HepG2 (cell line): Measurements from ENCODE around the gene TOB1. TPM values are rescaled to one million over a fixed set of nuclear protein-coding genes. Genes with fewer than 3 reads are reported as not detected.

Source experiments
- ELF1 ChIP-seq: sonication (generic); formaldehyde crosslinking; IDR thresholded peaks from 2 replicates; pipeline ENCODE4 v1.4.0; 2020; ENCODE audit warnings: missing genetic modification reagents
- GATA4 ChIP-seq: sonication (generic); IDR thresholded peaks from 2 replicates; pipeline ENCODE4 v1.6.1; 2016; ENCODE audit warnings: antibody characterized with exemption, low read depth, borderline replicate concordance
- MBNL3 ChIP-seq: fragments of 250-450 bp; sonication (Bioruptor Pico); conservative IDR thresholded peaks from 2 replicates; pipeline ENCODE4 v1.8.0; 2022; ENCODE audit warnings: mild to moderate bottlenecking, inconsistent platforms
- MEF2D ChIP-seq: sonication (generic); formaldehyde crosslinking; IDR thresholded peaks from 2 replicates; pipeline ENCODE4 v1.5.1; 2020; ENCODE audit warnings: mild to moderate bottlenecking, missing genetic modification reagents
- NKX3-1 ChIP-seq: sonication (generic); formaldehyde crosslinking; IDR thresholded peaks from 2 replicates; pipeline ENCODE4 v1.5.0; 2020; ENCODE audit warnings: missing genetic modification reagents
- SOX6 ChIP-seq, 2 experiments: fragments of 450-650 bp in 1 of 2; sonication (generic) in 1 of 2; formaldehyde crosslinking in 1 of 2; IDR thresholded peaks; 2 replicates each; pipeline versions ENCODE4 v1.4.0 to v1.6.1; 2017 to 2020; ENCODE audit warnings: antibody characterized with exemption in 1 of 2, mild to moderate bottlenecking in 1 of 2, missing genetic modification reagents in 1 of 2
- TAF15 ChIP-seq: fragments of 200-400 bp; formaldehyde crosslinking; IDR thresholded peaks from one replicate; pipeline ENCODE4 v1.6.1; 2018; ENCODE audit warnings: mild to moderate bottlenecking, low read depth, low read length; ENCODE audit not compliant: poor library complexity, severe bottlenecking
- ZNF251 ChIP-seq: sonication (generic); formaldehyde crosslinking; IDR thresholded peaks from 2 replicates; pipeline ENCODE4 v1.9.0; 2021; ENCODE audit warnings: mild to moderate bottlenecking, missing genetic modification reagents
- ZNF496 ChIP-seq: sonication (generic); formaldehyde crosslinking; IDR thresholded peaks from 2 replicates; pipeline ENCODE4 v1.8.1; 2023; ENCODE audit warnings: mild to moderate bottlenecking, moderate library complexity, missing genetic modification reagents; ENCODE audit not compliant: insufficient replicate concordance
- ZSCAN22 ChIP-seq: sonication (generic); formaldehyde crosslinking; IDR thresholded peaks from 2 replicates; pipeline ENCODE4 v1.4.0; 2020; ENCODE audit warnings: mild to moderate bottlenecking, missing genetic modification reagents
- polyA plus RNA-seq, 8 experiments: library from polyadenylated mRNA; depleted of rRNA in 3 of 8; stranded (reverse) in 7 of 8; unstranded in 1 of 8; fragments of >200 nt; fragmentation: Illumina TruSeq in 4 of 8; extraction: Trizol in 4 of 8; gene quantifications; 2 replicates each; pipeline versions ENCODE4 v1.2.1 to v1.2.3, GENCODE V29; 2011 to 2016; ENCODE audit warnings: low read depth in 4 of 8, missing spikeins in 1 of 8, mixed read lengths in 1 of 8; ENCODE audit not compliant: insufficient read depth in 1 of 8
- total RNA-seq, 5 experiments: library from RNA; depleted of rRNA; stranded (reverse); fragments of >200 nt; fragmentation: Illumina TruSeq; extraction: Trizol; gene quantifications; 2 replicates each; pipeline ENCODE4 v1.2.3, GENCODE V29; 2016; ENCODE audit warnings: low read depth in 1 of 5
- TF ChIP-seq, protein P1 (sequence below): sonication (generic); formaldehyde crosslinking; IDR thresholded peaks from 2 replicates; pipeline ENCODE4 v1.5.1; 2020; ENCODE audit warnings: missing genetic modification reagents, mild to moderate bottlenecking, borderline replicate concordance
- TF ChIP-seq, protein P2 (sequence below): sonication (generic); formaldehyde crosslinking; IDR thresholded peaks from 2 replicates; pipeline ENCODE4 v1.8.0; 2022; ENCODE audit warnings: mild to moderate bottlenecking, missing genetic modification reagents, moderate library complexity
- TF ChIP-seq, protein P3 (sequence below): sonication (generic); formaldehyde crosslinking; IDR thresholded peaks from 2 replicates; pipeline ENCODE4 v1.8.1; 2022; ENCODE audit warnings: low read depth, mild to moderate bottlenecking, missing genetic modification reagents
- TF ChIP-seq, protein P4 (sequence below): fragments of 450-650 bp; IDR thresholded peaks from 2 replicates; pipeline ENCODE4 v1.6.1; 2016
- TF ChIP-seq, protein P5 (sequence below): IDR thresholded peaks from 2 replicates; pipeline ENCODE4 v1.6.1; 2016; ENCODE audit warnings: control low read depth
- TF ChIP-seq, protein P6 (sequence below): IDR thresholded peaks from 2 replicates; pipeline ENCODE4 v1.6.1; 2016; ENCODE audit warnings: missing compliant biosample characterization, missing genetic modification reagents, borderline replicate concordance
- TF ChIP-seq, protein P7 (sequence below): sonication (generic); formaldehyde crosslinking; IDR thresholded peaks from 2 replicates; pipeline ENCODE4 v1.9.0; 2022; ENCODE audit warnings: low read depth, missing genetic modification reagents

TOB1 gene
- total and polyA plus RNA-seq, 2 of the 13 experiments (the other 11 are each of a cell fraction or from before 2014, with no cell fraction given): 21.9 to 57.7 TPM

DNA sequence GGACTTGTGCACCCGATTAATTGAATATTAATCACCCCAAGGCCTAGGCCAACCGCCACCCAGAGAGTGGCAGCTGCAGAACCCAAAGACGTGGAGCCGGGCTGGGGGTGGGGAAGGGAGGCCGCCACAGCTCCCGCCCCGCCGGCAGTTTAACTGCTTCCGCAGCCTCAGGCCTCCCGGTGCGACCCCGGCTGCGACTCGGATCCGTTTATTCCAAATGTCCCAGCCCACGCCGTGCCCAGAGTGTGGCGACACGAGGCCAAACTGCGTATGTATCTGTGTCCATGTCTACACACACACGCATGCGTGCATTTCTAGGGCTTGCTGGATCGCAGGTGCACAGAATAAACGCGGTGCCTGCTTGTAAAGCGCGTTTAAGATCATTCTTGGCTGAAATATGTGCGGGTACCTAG, 802 bp upstream of the TOB1 start (continued):
- TF ChIP-seq, protein P1, sequence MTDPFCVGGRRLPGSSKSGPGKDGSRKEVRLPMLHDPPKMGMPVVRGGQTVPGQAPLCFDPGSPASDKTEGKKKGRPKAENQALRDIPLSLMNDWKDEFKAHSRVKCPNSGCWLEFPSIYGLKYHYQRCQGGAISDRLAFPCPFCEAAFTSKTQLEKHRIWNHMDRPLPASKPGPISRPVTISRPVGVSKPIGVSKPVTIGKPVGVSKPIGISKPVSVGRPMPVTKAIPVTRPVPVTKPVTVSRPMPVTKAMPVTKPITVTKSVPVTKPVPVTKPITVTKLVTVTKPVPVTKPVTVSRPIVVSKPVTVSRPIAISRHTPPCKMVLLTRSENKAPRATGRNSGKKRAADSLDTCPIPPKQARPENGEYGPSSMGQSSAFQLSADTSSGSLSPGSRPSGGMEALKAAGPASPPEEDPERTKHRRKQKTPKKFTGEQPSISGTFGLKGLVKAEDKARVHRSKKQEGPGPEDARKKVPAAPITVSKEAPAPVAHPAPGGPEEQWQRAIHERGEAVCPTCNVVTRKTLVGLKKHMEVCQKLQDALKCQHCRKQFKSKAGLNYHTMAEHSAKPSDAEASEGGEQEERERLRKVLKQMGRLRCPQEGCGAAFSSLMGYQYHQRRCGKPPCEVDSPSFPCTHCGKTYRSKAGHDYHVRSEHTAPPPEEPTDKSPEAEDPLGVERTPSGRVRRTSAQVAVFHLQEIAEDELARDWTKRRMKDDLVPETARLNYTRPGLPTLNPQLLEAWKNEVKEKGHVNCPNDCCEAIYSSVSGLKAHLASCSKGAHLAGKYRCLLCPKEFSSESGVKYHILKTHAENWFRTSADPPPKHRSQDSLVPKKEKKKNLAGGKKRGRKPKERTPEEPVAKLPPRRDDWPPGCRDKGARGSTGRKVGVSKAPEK: no peak
- TF ChIP-seq, protein P2, sequence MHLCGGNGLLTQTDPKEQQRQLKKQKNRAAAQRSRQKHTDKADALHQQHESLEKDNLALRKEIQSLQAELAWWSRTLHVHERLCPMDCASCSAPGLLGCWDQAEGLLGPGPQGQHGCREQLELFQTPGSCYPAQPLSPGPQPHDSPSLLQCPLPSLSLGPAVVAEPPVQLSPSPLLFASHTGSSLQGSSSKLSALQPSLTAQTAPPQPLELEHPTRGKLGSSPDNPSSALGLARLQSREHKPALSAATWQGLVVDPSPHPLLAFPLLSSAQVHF: 0 out of 2 replicates have a peak, but pooled peaks have one; percentile 47
- TF ChIP-seq, protein P3, sequence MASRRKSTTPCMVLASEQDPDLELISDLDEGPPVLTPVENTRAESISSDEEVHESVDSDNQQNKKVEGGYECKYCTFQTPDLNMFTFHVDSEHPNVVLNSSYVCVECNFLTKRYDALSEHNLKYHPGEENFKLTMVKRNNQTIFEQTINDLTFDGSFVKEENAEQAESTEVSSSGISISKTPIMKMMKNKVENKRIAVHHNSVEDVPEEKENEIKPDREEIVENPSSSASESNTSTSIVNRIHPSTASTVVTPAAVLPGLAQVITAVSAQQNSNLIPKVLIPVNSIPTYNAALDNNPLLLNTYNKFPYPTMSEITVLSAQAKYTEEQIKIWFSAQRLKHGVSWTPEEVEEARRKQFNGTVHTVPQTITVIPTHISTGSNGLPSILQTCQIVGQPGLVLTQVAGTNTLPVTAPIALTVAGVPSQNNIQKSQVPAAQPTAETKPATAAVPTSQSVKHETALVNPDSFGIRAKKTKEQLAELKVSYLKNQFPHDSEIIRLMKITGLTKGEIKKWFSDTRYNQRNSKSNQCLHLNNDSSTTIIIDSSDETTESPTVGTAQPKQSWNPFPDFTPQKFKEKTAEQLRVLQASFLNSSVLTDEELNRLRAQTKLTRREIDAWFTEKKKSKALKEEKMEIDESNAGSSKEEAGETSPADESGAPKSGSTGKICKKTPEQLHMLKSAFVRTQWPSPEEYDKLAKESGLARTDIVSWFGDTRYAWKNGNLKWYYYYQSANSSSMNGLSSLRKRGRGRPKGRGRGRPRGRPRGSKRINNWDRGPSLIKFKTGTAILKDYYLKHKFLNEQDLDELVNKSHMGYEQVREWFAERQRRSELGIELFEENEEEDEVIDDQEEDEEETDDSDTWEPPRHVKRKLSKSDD: no peak; the same call in none of the 2 replicates
- TF ChIP-seq GATA4 (no peak), ZSCAN22 (CRISPR knock-in tag) (no peak), ZNF496 (CRISPR knock-in tag) (no peak), MBNL3 (CRISPR knock-in tag) (no peak), SOX6 (IDR thresholded peaks at IDR 0.05) (no peak), SOX6 (CRISPR knock-in tag; IDR thresholded peaks at IDR 0.05) (peak; percentile 3; the same call in 1 of the 2 replicates), MEF2D (CRISPR knock-in tag) (no peak), ZNF251 (no peak), ELF1 (CRISPR knock-in tag) (no peak), NKX3-1 (CRISPR knock-in tag) (peak; percentile 87; the same call in 1 of the 2 replicates), TAF15 (no peak)
- TF ChIP-seq, protein P4, sequence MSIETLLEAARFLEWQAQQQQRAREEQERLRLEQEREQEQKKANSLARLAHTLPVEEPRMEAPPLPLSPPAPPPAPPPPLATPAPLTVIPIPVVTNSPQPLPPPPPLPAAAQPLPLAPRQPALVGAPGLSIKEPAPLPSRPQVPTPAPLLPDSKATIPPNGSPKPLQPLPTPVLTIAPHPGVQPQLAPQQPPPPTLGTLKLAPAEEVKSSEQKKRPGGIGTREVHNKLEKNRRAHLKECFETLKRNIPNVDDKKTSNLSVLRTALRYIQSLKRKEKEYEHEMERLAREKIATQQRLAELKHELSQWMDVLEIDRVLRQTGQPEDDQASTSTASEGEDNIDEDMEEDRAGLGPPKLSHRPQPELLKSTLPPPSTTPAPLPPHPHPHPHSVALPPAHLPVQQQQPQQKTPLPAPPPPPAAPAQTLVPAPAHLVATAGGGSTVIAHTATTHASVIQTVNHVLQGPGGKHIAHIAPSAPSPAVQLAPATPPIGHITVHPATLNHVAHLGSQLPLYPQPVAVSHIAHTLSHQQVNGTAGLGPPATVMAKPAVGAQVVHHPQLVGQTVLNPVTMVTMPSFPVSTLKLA: no peak
- TF ChIP-seq, protein P5, sequence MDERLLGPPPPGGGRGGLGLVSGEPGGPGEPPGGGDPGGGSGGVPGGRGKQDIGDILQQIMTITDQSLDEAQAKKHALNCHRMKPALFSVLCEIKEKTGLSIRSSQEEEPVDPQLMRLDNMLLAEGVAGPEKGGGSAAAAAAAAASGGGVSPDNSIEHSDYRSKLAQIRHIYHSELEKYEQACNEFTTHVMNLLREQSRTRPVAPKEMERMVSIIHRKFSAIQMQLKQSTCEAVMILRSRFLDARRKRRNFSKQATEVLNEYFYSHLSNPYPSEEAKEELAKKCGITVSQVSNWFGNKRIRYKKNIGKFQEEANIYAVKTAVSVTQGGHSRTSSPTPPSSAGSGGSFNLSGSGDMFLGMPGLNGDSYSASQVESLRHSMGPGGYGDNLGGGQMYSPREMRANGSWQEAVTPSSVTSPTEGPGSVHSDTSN: no peak
- TF ChIP-seq, protein P6, sequence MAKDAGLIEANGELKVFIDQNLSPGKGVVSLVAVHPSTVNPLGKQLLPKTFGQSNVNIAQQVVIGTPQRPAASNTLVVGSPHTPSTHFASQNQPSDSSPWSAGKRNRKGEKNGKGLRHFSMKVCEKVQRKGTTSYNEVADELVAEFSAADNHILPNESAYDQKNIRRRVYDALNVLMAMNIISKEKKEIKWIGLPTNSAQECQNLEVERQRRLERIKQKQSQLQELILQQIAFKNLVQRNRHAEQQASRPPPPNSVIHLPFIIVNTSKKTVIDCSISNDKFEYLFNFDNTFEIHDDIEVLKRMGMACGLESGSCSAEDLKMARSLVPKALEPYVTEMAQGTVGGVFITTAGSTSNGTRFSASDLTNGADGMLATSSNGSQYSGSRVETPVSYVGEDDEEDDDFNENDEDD: peak; percentile 40; the same call in 1 of the 2 replicates
- TF ChIP-seq, protein P7, sequence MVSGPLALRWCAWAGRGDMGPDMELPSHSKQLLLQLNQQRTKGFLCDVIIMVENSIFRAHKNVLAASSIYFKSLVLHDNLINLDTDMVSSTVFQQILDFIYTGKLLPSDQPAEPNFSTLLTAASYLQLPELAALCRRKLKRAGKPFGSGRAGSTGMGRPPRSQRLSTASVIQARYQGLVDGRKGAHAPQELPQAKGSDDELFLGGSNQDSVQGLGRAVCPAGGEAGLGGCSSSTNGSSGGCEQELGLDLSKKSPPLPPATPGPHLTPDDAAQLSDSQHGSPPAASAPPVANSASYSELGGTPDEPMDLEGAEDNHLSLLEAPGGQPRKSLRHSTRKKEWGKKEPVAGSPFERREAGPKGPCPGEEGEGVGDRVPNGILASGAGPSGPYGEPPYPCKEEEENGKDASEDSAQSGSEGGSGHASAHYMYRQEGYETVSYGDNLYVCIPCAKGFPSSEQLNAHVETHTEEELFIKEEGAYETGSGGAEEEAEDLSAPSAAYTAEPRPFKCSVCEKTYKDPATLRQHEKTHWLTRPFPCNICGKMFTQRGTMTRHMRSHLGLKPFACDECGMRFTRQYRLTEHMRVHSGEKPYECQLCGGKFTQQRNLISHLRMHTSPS (CRISPR knock-in tag): no peak
